ENCODE results near the gene BAMBI. TPM values are rescaled to one million over a fixed set of nuclear protein-coding genes. Genes with fewer than 3 reads are reported as not detected.
A peak's percentile ranks its signal among the peaks of the same experiment; 100 is the strongest.

BAMBI gene
- total RNA-seq, 2 donors from 2014 or later = 3.1 to 4.6 TPM

GRCh38 chr10:28676326-28676967 lies 874 bp upstream of the BAMBI start:
- peaks cover 33% of the 10 kb centered on the region for H3K27me3 ChIP-seq
- no peaks in the 10 kb centered on the region for H3K36me3 ChIP-seq

GRCh38 chr10:28677888-28678686 lies 766 bp downstream of the BAMBI start:
- Histone ChIP-seq H3K4me1 (peaks cover 3% of the 10 kb centered on the region), H3K27me3 (peaks cover 33% of the 10 kb centered on the region), H3K36me3 (no peaks in the 10 kb centered on the region), H3K27ac (no peak overlapping the region), H3K9me3 (no peaks in the 10 kb centered on the region), H3K9ac (ENCODE audit: low read depth in 2 of 2, low read length in 2 of 2) (peak overlapping the region in 1 of 2 donors; percentile 85), H3K4me3 (peak overlapping the region; percentile 39)
- TF ChIP-seq CTCF (IDR thresholded peaks at IDR 0.05) = no peak
- peak; percentile 29 for DNase-seq
- intact Hi-C loops (cut with DNase I) = loop anchor here (5.0 to 10.0 kb wide), 2 partner anchors 197 to 314 kb away; no protein-coding TSS in a partner anchor

More at GRCh38 chr10:28676326-28676967, 874 bp upstream of the BAMBI start:
- no peaks in the 10 kb centered on the region for H3K9me3 ChIP-seq
- H3K27ac ChIP-seq = no peak overlapping the region
- intact Hi-C loops (cut with DNase I) = loop anchor here (5.0 to 10.0 kb wide), 2 partner anchors 198 to 316 kb away; no protein-coding TSS in a partner anchor
- DNase-seq = no peak
- H3K9ac ChIP-seq (ENCODE audit: low read depth in 2 of 2, low read length in 2 of 2) = peak overlapping the region in 1 of 2 donors; percentile 38
- H3K4me3 ChIP-seq = peak overlapping the region; percentile 34
- peaks cover 3% of the 10 kb centered on the region for H3K4me1 ChIP-seq
- no peak for TF ChIP-seq CTCF (IDR thresholded peaks at IDR 0.05)

- intact Hi-C loops (cut with DNase I) = loop anchor here (5.0 to 10.0 kb wide), 2 partner anchors 196 to 313 kb away; no protein-coding TSS in a partner anchor
- no peak for TF ChIP-seq CTCF (IDR thresholded peaks at IDR 0.05)
Observed at GRCh38 chr10:28678687-28679457, 1.6 kb downstream of the BAMBI start.

GRCh38 chr10:28679581-28680357 lies 2.4 kb downstream of the BAMBI start:
- intact Hi-C loops (cut with DNase I) = loop anchor here (5.0 to 10.0 kb wide), 2 partner anchors 195 to 313 kb away; no protein-coding TSS in a partner anchor
- Histone ChIP-seq H3K9me3 (no peaks in the 10 kb centered on the region), H3K36me3 (no peaks in the 10 kb centered on the region), H3K27ac (no peak overlapping the region), H3K27me3 (peaks cover 33% of the 10 kb centered on the region), H3K4me1 (peaks cover 3% of the 10 kb centered on the region), H3K4me3 (no peak overlapping the region), H3K9ac (ENCODE audit: low read depth in 2 of 2, low read length in 2 of 2) (no peak overlapping the region)
- TF ChIP-seq CTCF (IDR thresholded peaks at IDR 0.05) = no peak
- DNase-seq = peak; percentile 35

More at GRCh38 chr10:28678687-28679457, 1.6 kb downstream of the BAMBI start:
- Histone ChIP-seq H3K36me3 (no peaks in the 10 kb centered on the region), H3K4me1 (peaks cover 3% of the 10 kb centered on the region), H3K27me3 (peaks cover 33% of the 10 kb centered on the region), H3K27ac (no peak overlapping the region), H3K4me3 (no peak overlapping the region), H3K9ac (ENCODE audit: low read depth in 2 of 2, low read length in 2 of 2) (no peak overlapping the region), H3K9me3 (no peaks in the 10 kb centered on the region)
- peak; percentile 21 for DNase-seq

Data from colonic mucosa (tissue), 4 donors.